GM19239 (cell line): ENCODE measurements around the gene FKBP11.

ENCODE experiments used
- DNase-seq: peaks from one replicate; pipeline ENCODE4 v3.0.0; 2011; ENCODE audit warnings: low spot score; ENCODE audit not compliant: insufficient read length
- FAIRE-seq: peaks from 2 replicates; lab custom pipeline; 2011; peaks lifted over from hg19 to GRCh38; lab: Jason Lieb, UNC

Gene FKBP11

GRCh38 chr12:48925304-48926011, at the start of gene FKBP11:
TSS of gene FKBP11 (minus strand) at chr12:48925492. CDS start at chr12:48925428, 64 bp downstream.
- FAIRE-seq (peak; percentile 85), DNase-seq (peak; percentile 64)

GRCh38 chr12:48973941-48974673, 48.8 kb upstream of the FKBP11 start:
- FAIRE-seq (no peak), DNase-seq (no peak)

GRCh38 chr12:48973531-48973930, 48.2 kb upstream of the FKBP11 start:
- DNase-seq = no peak

GRCh38 chr12:48972952-48973483, 47.7 kb upstream of the FKBP11 start:
- DNase-seq = no peak
- no peak for FAIRE-seq

More at GRCh38 chr12:48973531-48973930, 48.2 kb upstream of the FKBP11 start:
- no peak for FAIRE-seq

- no peak for DNase-seq
- FAIRE-seq = no peak
These were observed 47.1 kb upstream of the FKBP11 start for GRCh38 chr12:48972213-48972951.

- FAIRE-seq (no peak), DNase-seq (no peak)
These were observed 45.5 kb upstream of the FKBP11 start for GRCh38 chr12:48970702-48971334.

GRCh38 chr12:48969833-48970701, 44.8 kb upstream of the FKBP11 start:
- FAIRE-seq (no peak), DNase-seq (no peak)

- no peak for DNase-seq
- FAIRE-seq = no peak
These were observed 44.0 kb upstream of the FKBP11 start for GRCh38 chr12:48969160-48969771.

- DNase-seq = no peak
- FAIRE-seq = no peak
These were observed 43.2 kb upstream of the FKBP11 start for GRCh38 chr12:48968467-48968866.

- no peak for FAIRE-seq
- DNase-seq = no peak
These were observed 42.7 kb upstream of the FKBP11 start for GRCh38 chr12:48967991-48968390.

GRCh38 chr12:48966177-48966895, 41.0 kb upstream of the FKBP11 start:
- no peak for DNase-seq
- no peak for FAIRE-seq

GRCh38 chr12:48965298-48965838, 40.1 kb upstream of the FKBP11 start:
- FAIRE-seq (no peak), DNase-seq (no peak)

- no peak for FAIRE-seq
- DNase-seq = no peak
These were observed 36.5 kb upstream of the FKBP11 start for GRCh38 chr12:48961801-48962200.

- DNase-seq (no peak), FAIRE-seq (no peak)
These were observed 36.0 kb upstream of the FKBP11 start for GRCh38 chr12:48961331-48961730.

- no peak for FAIRE-seq
- DNase-seq = no peak
These were observed 35.5 kb upstream of the FKBP11 start for GRCh38 chr12:48960834-48961233.

GRCh38 chr12:48958049-48958388, 32.7 kb upstream of the FKBP11 start:
- DNase-seq (no peak), FAIRE-seq (no peak)

GRCh38 chr12:48957141-48958048, 32.1 kb upstream of the FKBP11 start, which contains the start of gene ARF3:
TSS of gene ARF3 (minus strand) at chr12:48957487. CDS start at chr12:48941095, 16,392 bp downstream.
- DNase-seq (peak; percentile 98), FAIRE-seq (peak; percentile 87)
